GM23248 (cell line): ENCODE measurements around the gene ANKRD53. TPM values are rescaled to one million over a fixed set of nuclear protein-coding genes. Genes with fewer than 3 reads are reported as not detected.
A peak's percentile ranks its signal among the peaks of the same experiment; 100 is the strongest.

ENCODE experiments used
- DNase-seq: peaks from one replicate; pipeline ENCODE4 v3.0.0-alpha.2; 2015
- H2AFZ ChIP-seq: fragments of 200-600 bp; sonication (generic); 2 replicates; pipeline ENCODE4 v1.6.1; 2016; ENCODE audit warnings: antibody characterized with exemption
- H3F3A ChIP-seq: fragments of 200-600 bp; sonication (generic); 2 replicates; pipeline ENCODE4 v1.6.1; 2016; ENCODE audit warnings: mild to moderate bottlenecking, antibody characterized with exemption, mixed run types; ENCODE audit not compliant: insufficient read depth
- H3K27ac ChIP-seq: fragments of 200-600 bp; sonication (generic); 2 replicates; pipeline ENCODE4 v1.5.1; 2016; ENCODE audit warnings: mild to moderate bottlenecking
- H3K27me3 ChIP-seq: fragments of 200-600 bp; sonication (generic); replicated peaks from 2 replicates; pipeline ENCODE4 v1.6.1; 2016; ENCODE audit warnings: mild to moderate bottlenecking; ENCODE audit not compliant: insufficient read depth
- H3K36me3 ChIP-seq: fragments of 200-600 bp; sonication (generic); 2 replicates; pipeline ENCODE4 v1.6.1; 2016; ENCODE audit warnings: low read depth, mild to moderate bottlenecking
- H3K4me1 ChIP-seq: fragments of 200-600 bp; sonication (generic); 2 replicates; pipeline ENCODE4 v1.6.1; 2016; ENCODE audit warnings: mild to moderate bottlenecking; ENCODE audit not compliant: insufficient read depth
- H3K4me2 ChIP-seq: fragments of 200-600 bp; sonication (generic); one replicate; pipeline ENCODE4 v1.6.1; 2016; ENCODE audit warnings: mild to moderate bottlenecking; ENCODE audit not compliant: unreplicated experiment
- H3K4me3 ChIP-seq: fragments of 200-600 bp; sonication (generic); 2 replicates; pipeline ENCODE4 v1.5.1; 2016; ENCODE audit warnings: mild to moderate bottlenecking
- H3K79me2 ChIP-seq: fragments of 200-600 bp; sonication (generic); 2 replicates; pipeline ENCODE4 v1.6.1; 2016; ENCODE audit warnings: mild to moderate bottlenecking; ENCODE audit not compliant: insufficient read depth
- H3K9ac ChIP-seq: fragments of 200-600 bp; sonication (generic); 2 replicates; pipeline ENCODE4 v1.6.1; 2016; ENCODE audit warnings: mild to moderate bottlenecking
- H3K9me2 ChIP-seq: fragments of 200-600 bp; sonication (generic); 2 replicates; pipeline ENCODE4 v1.6.1; 2016; ENCODE audit warnings: mixed run types, mild to moderate bottlenecking, moderate library complexity; ENCODE audit not compliant: insufficient read depth
- H3K9me3 ChIP-seq: fragments of 200-600 bp; sonication (generic); one replicate; pipeline ENCODE4 v1.6.1; 2017; ENCODE audit warnings: low read depth
- H4K20me1 ChIP-seq: fragments of 200-600 bp; sonication (generic); 2 replicates; pipeline ENCODE4 v1.6.0; 2016; ENCODE audit not compliant: insufficient read depth
- EZH2 ChIP-seq: fragments of 200-600 bp; sonication (generic); IDR thresholded peaks from 2 replicates; pipeline ENCODE4 v1.6.1; 2018; ENCODE audit warnings: antibody characterized with exemption, mild to moderate bottlenecking; ENCODE audit not compliant: insufficient read depth, poor library complexity, severe bottlenecking
- EZH2phosphoT487 ChIP-seq: fragments of 200-600 bp; sonication (generic); IDR thresholded peaks from 2 replicates; pipeline ENCODE4 v1.6.1; 2018; ENCODE audit warnings: antibody characterized with exemption, moderate library complexity, mild to moderate bottlenecking, low read depth; ENCODE audit not compliant: insufficient read depth
- WGBS, 2 experiments: methylation state at CpG; one replicate each; pipeline ENCODE4 v1.1.6; 2015 to 2017; ENCODE audit warnings: low lambda C conversion rate in 2 of 2, low coverage in 1 of 2; ENCODE audit errors: missing lambda C conversion rate in 2 of 2; 5-methylcytosine and 5-hydroxymethylcytosine counted together
- in situ Hi-C: fragments of 300-500 bp; cut with MboI; formaldehyde crosslinking; loops from 2 replicates; pipeline ENCODE4 v1.15.0; 2020
- polyA plus RNA-seq: library from polyadenylated mRNA; unstranded; fragments of >200 nt; fragmentation: Nextera tagmentation; extraction: Ambion mirVana; gene quantifications from 2 replicates; pipeline ENCODE4 v1.2.1, GENCODE V29; 2016
- total RNA-seq: library from RNA; depleted of rRNA; stranded (reverse); fragments of >200 nt; shearing (Covaris generic); gene quantifications from 2 replicates; pipeline ENCODE4 v1.2.3, GENCODE V29; 2014

Gene ANKRD53
- total and polyA plus RNA-seq, 2 experiments from 2014 or later: 1.2 TPM; not detected in 1

- TF ChIP-seq EZH2phosphoT487 (no peak), EZH2 (no peak)
- Histone ChIP-seq H3K4me1 (peaks cover 14% of the 10 kb centered on the region), H2AFZ (peak overlapping the region; percentile 87), H3K79me2 (no peaks in the 10 kb centered on the region), H3F3A (peaks cover 14% of the 10 kb centered on the region), H4K20me1 (no peaks in the 10 kb centered on the region), H3K9me2 (no peaks in the 10 kb centered on the region), H3K9ac (peak overlapping the region; percentile 82), H3K4me3 (peak overlapping the region; percentile 78), H3K36me3 (no peaks in the 10 kb centered on the region), H3K4me2 (peak overlapping the region; percentile 93), H3K27ac (no peak overlapping the region), H3K9me3 (no peaks in the 10 kb centered on the region), H3K27me3 (no peaks in the 10 kb centered on the region)
- in situ Hi-C loops: no loop called here
- DNase-seq: no peak
- WGBS, 2 experiments: 39 to 40% methylated on average over 19 of the region's 19 CpGs
These were observed 704 bp downstream of the ANKRD53 start for GRCh38 chr2:70979180-70979488.

DNA sequence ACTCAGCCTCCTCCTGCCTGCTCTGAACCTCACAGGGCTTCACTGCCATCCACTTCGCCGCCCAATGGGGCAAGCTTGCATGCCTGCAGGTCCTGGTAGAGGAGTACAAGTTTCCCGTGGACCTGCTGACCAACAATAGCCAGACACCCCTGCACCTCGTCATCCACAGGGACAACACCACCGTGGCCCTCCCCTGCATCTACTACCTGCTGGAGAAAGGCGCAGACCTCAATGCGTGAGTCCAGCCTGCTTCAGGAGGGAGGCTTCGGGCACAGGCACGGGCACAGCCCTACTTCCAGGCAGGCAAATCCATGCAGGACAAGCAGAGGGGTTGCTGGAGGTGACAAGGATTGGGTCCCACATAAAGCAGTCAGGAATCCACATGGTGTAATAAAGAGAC, 1.2 kb downstream of the ANKRD53 start:
- Histone ChIP-seq H3K9ac (no peak overlapping the region), H3K79me2 (no peaks in the 10 kb centered on the region), H3K4me1 (peaks cover 14% of the 10 kb centered on the region), H3K27ac (no peak overlapping the region), H3K4me3 (no peak overlapping the region), H3K9me3 (no peaks in the 10 kb centered on the region), H3F3A (peaks cover 14% of the 10 kb centered on the region), H2AFZ (no peak overlapping the region), H3K36me3 (no peaks in the 10 kb centered on the region), H3K9me2 (no peaks in the 10 kb centered on the region), H3K27me3 (no peaks in the 10 kb centered on the region), H4K20me1 (no peaks in the 10 kb centered on the region), H3K4me2 (no peak overlapping the region)
- in situ Hi-C loops: no loop called here
- no peak for DNase-seq
- TF ChIP-seq EZH2phosphoT487 (no peak), EZH2 (no peak)
- WGBS, 2 experiments: 97 to 98% methylated on average over 9 of the region's 9 CpGs

- no peaks in the 10 kb centered on the region for H3K79me2 ChIP-seq
- H3K27me3 ChIP-seq: no peaks in the 10 kb centered on the region
- H3K27ac ChIP-seq: no peak overlapping the region
- H3F3A ChIP-seq: peaks cover 11% of the 10 kb centered on the region
- H3K9me2 ChIP-seq: no peaks in the 10 kb centered on the region
- no peak overlapping the region for H2AFZ ChIP-seq
- no peak overlapping the region for H3K4me2 ChIP-seq
- H3K4me1 ChIP-seq: peaks cover 12% of the 10 kb centered on the region
- no peak overlapping the region for H3K9ac ChIP-seq
- WGBS, 2 experiments: 88 to 92% methylated on average over 2 of the region's 2 CpGs
- in situ Hi-C loops: no loop called here
- no peaks in the 10 kb centered on the region for H3K9me3 ChIP-seq
- H3K4me3 ChIP-seq: no peak overlapping the region
- no peaks in the 10 kb centered on the region for H4K20me1 ChIP-seq
- TF ChIP-seq EZH2phosphoT487 (no peak), EZH2 (no peak)
- DNase-seq: no peak
- H3K36me3 ChIP-seq: no peaks in the 10 kb centered on the region
These were observed 3.0 kb downstream of the ANKRD53 start for GRCh38 chr2:70981421-70981820.

- Histone ChIP-seq H3K4me2 (no peak overlapping the region), H3K27me3 (no peaks in the 10 kb centered on the region), H3F3A (peaks cover 8% of the 10 kb centered on the region), H2AFZ (no peak overlapping the region), H3K9ac (no peak overlapping the region), H3K27ac (no peak overlapping the region), H4K20me1 (no peaks in the 10 kb centered on the region), H3K9me2 (no peaks in the 10 kb centered on the region), H3K4me3 (no peak overlapping the region), H3K79me2 (no peaks in the 10 kb centered on the region), H3K4me1 (peaks cover 9% of the 10 kb centered on the region), H3K36me3 (no peaks in the 10 kb centered on the region), H3K9me3 (no peaks in the 10 kb centered on the region)
- in situ Hi-C loops: no loop called here
- no peak for DNase-seq
- TF ChIP-seq EZH2: no peak
- TF ChIP-seq EZH2phosphoT487: no peak
- 82 to 84% methylated on average over 14 of the region's 14 CpGs for WGBS, 2 experiments
These were observed 3.7 kb downstream of the ANKRD53 start for GRCh38 chr2:70981866-70982810.
